Calu3 (cell line): ENCODE results near the gene IGFBP2. TPM values are rescaled to one million over a fixed set of nuclear protein-coding genes. Genes with fewer than 3 reads are reported as not detected.

ENCODE experiments used
- BruUV-seq: library from RNA; stranded (reverse); fragments of 400-500 nt; replicated peaks from 2 replicates; lab custom pipeline; 2021; lab: Mats Ljungman, UMichigan
- CTCF ChIA-PET: fragments of 300-600 bp; sonication (Branson Sonifier 250); formaldehyde crosslinking; loops from one replicate; lab custom pipeline; 2022; ENCODE audit warnings: antibody characterized with exemption; lab: Charles Lee
- DNase-seq: peaks from one replicate; pipeline ENCODE4 v3.0.0; 2022
- H3K27ac Mint-ChIP-seq: one replicate; pipeline ENCODE4 v1.8.0; 2022; ENCODE audit warnings: mixed read lengths; ENCODE audit not compliant: unreplicated experiment
- H3K27me3 Mint-ChIP-seq: one replicate; pipeline ENCODE4 v1.8.0; 2022; ENCODE audit warnings: mixed read lengths; ENCODE audit not compliant: unreplicated experiment
- H3K36me3 Mint-ChIP-seq: one replicate; pipeline ENCODE4 v1.8.0; 2022; ENCODE audit warnings: mild to moderate bottlenecking, moderate library complexity, mixed read lengths; ENCODE audit not compliant: insufficient read depth, unreplicated experiment
- H3K4me1 Mint-ChIP-seq: one replicate; pipeline ENCODE4 v1.8.0; 2022; ENCODE audit warnings: mild to moderate bottlenecking, low read depth, mixed read lengths; ENCODE audit not compliant: unreplicated experiment
- H3K4me3 Mint-ChIP-seq: one replicate; pipeline ENCODE4 v1.8.0; 2022; ENCODE audit warnings: mild to moderate bottlenecking, low read depth, moderate library complexity, mixed read lengths; ENCODE audit not compliant: unreplicated experiment
- H3K9me3 Mint-ChIP-seq: one replicate; pipeline ENCODE4 v1.8.0; 2022; ENCODE audit warnings: low read depth, mixed read lengths; ENCODE audit not compliant: unreplicated experiment
- intact Hi-C: fragments of 100-400 bp; cut with micrococcal nuclease; formaldehyde crosslinking; loops from one replicate; pipeline ENCODE4 v1.10.0; 2022; ENCODE audit not compliant: unreplicated experiment
- total RNA-seq: library from RNA; stranded (reverse); gene quantifications from 2 replicates; pipeline ENCODE4 v1.2.3, GENCODE V29; 2022
- TF ChIP-seq, protein P1 (sequence below): fragments of 200-600 bp; IDR thresholded peaks from one replicate; pipeline ENCODE4 v1.8.0; 2022; ENCODE audit warnings: antibody characterized with exemption; ENCODE audit not compliant: unreplicated experiment

IGFBP2 gene
- total RNA-seq, 1 experiment from 2014 or later = 175 TPM

DNA sequence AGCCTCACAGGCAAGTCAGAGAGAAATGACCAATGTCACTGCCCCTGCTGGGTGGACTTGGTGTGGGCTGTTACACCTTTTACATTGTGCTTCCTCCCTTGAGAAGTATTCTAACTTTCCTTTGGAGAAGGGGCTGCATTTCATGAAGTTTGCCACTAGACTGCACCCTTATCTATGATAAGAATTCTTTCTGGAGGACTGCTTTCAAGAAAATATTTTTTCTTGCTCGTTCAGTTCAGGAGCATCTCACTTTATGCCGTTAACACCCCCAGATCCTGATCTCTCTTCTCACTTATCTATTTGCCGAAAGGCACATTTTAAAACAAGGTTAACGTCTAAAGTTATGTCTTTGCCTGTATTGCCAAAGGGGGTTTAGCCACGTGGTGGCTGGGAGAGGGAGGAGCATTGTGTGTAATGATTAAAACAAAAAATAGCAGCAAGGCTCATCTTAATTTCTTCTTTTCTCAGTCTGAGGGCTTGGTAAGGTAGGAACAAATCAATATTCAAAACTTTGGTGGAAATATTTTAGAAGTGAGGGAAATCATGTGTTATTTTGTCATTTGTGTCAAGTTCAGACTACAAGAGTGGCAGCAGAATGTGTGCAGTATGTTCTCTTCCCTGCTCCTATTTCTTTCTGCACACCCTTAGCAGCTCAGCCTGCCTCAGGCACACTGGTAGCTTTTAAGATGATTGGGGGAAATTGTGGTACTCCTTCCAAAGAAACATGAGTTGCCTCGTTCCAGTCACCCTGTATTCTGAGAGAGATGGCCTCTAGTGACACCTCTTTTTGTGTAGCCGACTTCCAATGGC is 63.7 kb downstream of the IGFBP2 start:
- BruUV-seq = no TSS peak
- peak; percentile 35 for DNase-seq

DNA sequence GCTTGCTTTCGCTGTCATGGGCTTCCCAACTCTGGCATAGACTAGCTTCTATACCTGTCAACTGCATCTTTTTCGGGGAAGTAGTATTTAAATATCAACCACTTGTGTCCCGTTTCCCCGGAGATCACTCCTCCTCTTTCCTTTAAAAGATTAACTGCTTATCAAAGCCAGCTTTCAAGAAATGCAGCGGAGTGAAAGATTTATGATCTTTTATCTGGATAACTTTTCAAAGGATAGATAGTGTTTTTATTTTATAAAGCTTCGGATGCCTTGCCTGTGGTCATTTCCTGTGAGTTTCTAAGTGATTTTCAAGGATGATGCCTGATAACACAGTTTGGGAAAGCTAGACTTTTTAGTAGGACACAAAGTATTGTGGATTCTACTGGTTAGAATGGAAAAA is 65.1 kb downstream of the IGFBP2 start:
- BruUV-seq = no TSS peak
- TF ChIP-seq, protein P1, sequence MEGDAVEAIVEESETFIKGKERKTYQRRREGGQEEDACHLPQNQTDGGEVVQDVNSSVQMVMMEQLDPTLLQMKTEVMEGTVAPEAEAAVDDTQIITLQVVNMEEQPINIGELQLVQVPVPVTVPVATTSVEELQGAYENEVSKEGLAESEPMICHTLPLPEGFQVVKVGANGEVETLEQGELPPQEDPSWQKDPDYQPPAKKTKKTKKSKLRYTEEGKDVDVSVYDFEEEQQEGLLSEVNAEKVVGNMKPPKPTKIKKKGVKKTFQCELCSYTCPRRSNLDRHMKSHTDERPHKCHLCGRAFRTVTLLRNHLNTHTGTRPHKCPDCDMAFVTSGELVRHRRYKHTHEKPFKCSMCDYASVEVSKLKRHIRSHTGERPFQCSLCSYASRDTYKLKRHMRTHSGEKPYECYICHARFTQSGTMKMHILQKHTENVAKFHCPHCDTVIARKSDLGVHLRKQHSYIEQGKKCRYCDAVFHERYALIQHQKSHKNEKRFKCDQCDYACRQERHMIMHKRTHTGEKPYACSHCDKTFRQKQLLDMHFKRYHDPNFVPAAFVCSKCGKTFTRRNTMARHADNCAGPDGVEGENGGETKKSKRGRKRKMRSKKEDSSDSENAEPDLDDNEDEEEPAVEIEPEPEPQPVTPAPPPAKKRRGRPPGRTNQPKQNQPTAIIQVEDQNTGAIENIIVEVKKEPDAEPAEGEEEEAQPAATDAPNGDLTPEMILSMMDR = no peak
- CTCF ChIA-PET = interaction anchor here (0.5 to 2.0 kb wide), 5 partner anchors 16 to 1016 kb away, joined by 3 to 16 read pairs (median 4); no protein-coding TSS in a partner anchor

More for the DNA sequence above, 63.7 kb downstream of the IGFBP2 start:
- Mint-ChIP-seq H3K27me3 (no peaks in the 10 kb centered on the region), H3K4me1 (peaks cover 39% of the 10 kb centered on the region), H3K4me3 (no peak overlapping the region), H3K9me3 (no peaks in the 10 kb centered on the region), H3K36me3 (peaks cover 12% of the 10 kb centered on the region), H3K27ac (peak overlapping the region; percentile 68)
- CTCF ChIA-PET = interaction anchor here (2.0 kb wide), 1 partner anchor 1017 kb away, joined by 7 read pairs; no protein-coding TSS in a partner anchor
- intact Hi-C loops = loop anchor here (1.0 to 10.0 kb wide), 6 partner anchors 288 to 1015 kb away; no protein-coding TSS in a partner anchor
- TF ChIP-seq, protein P1 = no peak

DNA sequence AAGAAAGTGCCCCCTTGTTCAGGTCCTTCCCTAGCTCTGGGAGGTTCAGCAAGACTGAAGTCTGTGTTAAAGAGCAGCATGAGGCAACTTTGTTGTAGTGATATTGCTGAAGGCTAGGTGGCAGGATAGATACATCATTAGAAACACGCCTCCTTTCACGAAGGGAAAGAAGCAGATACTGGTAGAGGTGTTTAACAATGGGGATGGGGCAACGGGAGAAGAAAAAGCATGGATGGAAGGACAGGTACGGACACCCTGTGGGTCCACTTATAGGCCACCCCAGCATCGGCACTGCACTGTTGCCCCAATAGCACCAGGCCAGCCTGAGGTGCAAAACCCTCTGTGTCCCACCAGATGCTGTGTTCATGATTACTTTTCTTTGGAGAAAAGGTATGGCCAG is 65.7 kb downstream of the IGFBP2 start:
- peaks cover 39% of the 10 kb centered on the region for H3K4me1 Mint-ChIP-seq
- CTCF ChIA-PET = interaction anchor here (0.5 to 2.0 kb wide), 5 partner anchors 16 to 1015 kb away, joined by 3 to 16 read pairs (median 4); no protein-coding TSS in a partner anchor
- TF ChIP-seq, protein P1 = peak; percentile 72
- H3K9me3 Mint-ChIP-seq = no peaks in the 10 kb centered on the region
- intact Hi-C loops = loop anchor here (2.0 to 10.0 kb wide), 7 partner anchors 78 to 1013 kb away; no protein-coding TSS in a partner anchor
- DNase-seq = peak; percentile 41
- no peak overlapping the region for H3K4me3 Mint-ChIP-seq
- no peak overlapping the region for H3K27ac Mint-ChIP-seq
- BruUV-seq = no TSS peak
- H3K27me3 Mint-ChIP-seq = no peaks in the 10 kb centered on the region
- H3K36me3 Mint-ChIP-seq = no peaks in the 10 kb centered on the region

More for the DNA sequence above, 65.1 kb downstream of the IGFBP2 start:
- no peak overlapping the region for H3K27ac Mint-ChIP-seq
- intact Hi-C loops = loop anchor here (2.0 to 10.0 kb wide), 7 partner anchors 79 to 1014 kb away; no protein-coding TSS in a partner anchor
- no peaks in the 10 kb centered on the region for H3K36me3 Mint-ChIP-seq
- DNase-seq = no peak
- H3K4me1 Mint-ChIP-seq = peaks cover 39% of the 10 kb centered on the region
- no peak overlapping the region for H3K4me3 Mint-ChIP-seq
- H3K9me3 Mint-ChIP-seq = no peaks in the 10 kb centered on the region
- H3K27me3 Mint-ChIP-seq = no peaks in the 10 kb centered on the region

DNA sequence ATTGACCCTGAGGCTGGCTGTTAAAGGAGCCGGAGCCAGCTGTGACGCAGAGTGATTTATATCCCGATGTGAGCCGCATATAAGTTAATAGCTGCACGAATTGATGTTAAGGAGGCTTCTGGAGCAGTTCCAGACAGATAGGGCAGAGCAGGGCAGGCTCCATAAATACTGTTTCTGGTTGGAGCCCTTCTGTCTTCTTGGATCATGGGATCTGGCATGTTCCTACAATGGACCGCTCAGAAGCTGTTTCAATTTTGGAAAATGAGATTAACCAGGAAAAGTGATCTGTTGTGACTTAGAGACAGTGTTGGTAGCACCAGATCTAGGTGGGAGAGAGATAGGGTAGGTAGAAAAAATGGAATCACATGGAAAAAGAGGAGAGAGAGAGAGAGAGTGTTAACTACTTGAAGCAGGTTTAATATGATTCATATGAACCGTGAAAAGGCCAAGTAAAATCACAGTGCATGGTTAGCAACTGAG is 66.9 kb downstream of the IGFBP2 start:
- no peak overlapping the region for H3K27ac Mint-ChIP-seq
- H3K4me3 Mint-ChIP-seq = no peak overlapping the region
- H3K4me1 Mint-ChIP-seq = peaks cover 29% of the 10 kb centered on the region
- no peaks in the 10 kb centered on the region for H3K27me3 Mint-ChIP-seq
- H3K36me3 Mint-ChIP-seq = no peaks in the 10 kb centered on the region
- intact Hi-C loops = no loop called here
- TF ChIP-seq, protein P1 = no peak
- DNase-seq = no peak
- no TSS peak for BruUV-seq
- H3K9me3 Mint-ChIP-seq = no peaks in the 10 kb centered on the region
- CTCF ChIA-PET = interaction anchor here (1.0 kb wide), 1 partner anchor 466 kb away, joined by 3 read pairs; no protein-coding TSS in a partner anchor
